IPS-18a (cell line): ENCODE results near the gene PTDSS2.

Experiments
- H3K27ac ChIP-seq: one replicate; pipeline ENCODE4 v1.5.1; 2013; ENCODE audit warnings: low read length
- H3K27me3 ChIP-seq: one replicate; pipeline ENCODE4 v1.6.1; 2013; ENCODE audit warnings: mild to moderate bottlenecking, low read length; ENCODE audit not compliant: control insufficient read depth, insufficient read depth
- H3K36me3 ChIP-seq: one replicate; pipeline ENCODE4 v1.6.1; 2013; ENCODE audit warnings: low read depth, low read length; ENCODE audit not compliant: control insufficient read depth
- H3K4me1 ChIP-seq: one replicate; pipeline ENCODE4 v1.6.1; 2013; ENCODE audit warnings: low read depth, low read length; ENCODE audit not compliant: control insufficient read depth
- H3K4me3 ChIP-seq: one replicate; pipeline ENCODE4 v1.5.1; 2013; ENCODE audit warnings: low read length
- H3K9ac ChIP-seq: one replicate; pipeline ENCODE4 v1.6.1; 2013; ENCODE audit warnings: mild to moderate bottlenecking, low read length, moderate library complexity
- H3K9me3 ChIP-seq: one replicate; pipeline ENCODE4 v1.6.1; 2013; ENCODE audit warnings: low read depth, low read length; ENCODE audit not compliant: control insufficient read depth

Gene PTDSS2

GRCh38 chr11:446891-447290, 3.2 kb upstream of the PTDSS2 start:
- H3K27ac ChIP-seq = no peak overlapping the region
- H3K9ac ChIP-seq = no peak overlapping the region
- no peaks in the 10 kb centered on the region for H3K27me3 ChIP-seq

GRCh38 chr11:447923-448731, 2.0 kb upstream of the PTDSS2 start:
- H3K27ac ChIP-seq = no peak overlapping the region
- H3K4me1 ChIP-seq = peaks cover 5% of the 10 kb centered on the region
- peak overlapping the region; percentile 69 for H3K4me3 ChIP-seq
- H3K9ac ChIP-seq = no peak overlapping the region
- H3K36me3 ChIP-seq = peaks cover 3% of the 10 kb centered on the region
- H3K27me3 ChIP-seq = no peaks in the 10 kb centered on the region
- no peaks in the 10 kb centered on the region for H3K9me3 ChIP-seq

More at GRCh38 chr11:446891-447290, 3.2 kb upstream of the PTDSS2 start:
- no peaks in the 10 kb centered on the region for H3K9me3 ChIP-seq
- peaks cover 5% of the 10 kb centered on the region for H3K4me1 ChIP-seq
- no peaks in the 10 kb centered on the region for H3K36me3 ChIP-seq
- no peak overlapping the region for H3K4me3 ChIP-seq

- peak overlapping the region; percentile 63 for H3K9ac ChIP-seq
- H3K4me3 ChIP-seq = peak overlapping the region; percentile 85
- H3K27me3 ChIP-seq = no peaks in the 10 kb centered on the region
- peaks cover 5% of the 10 kb centered on the region for H3K4me1 ChIP-seq
- no peak overlapping the region for H3K27ac ChIP-seq
- H3K9me3 ChIP-seq = no peaks in the 10 kb centered on the region
- H3K36me3 ChIP-seq = peaks cover 10% of the 10 kb centered on the region
These were observed 851 bp downstream of the PTDSS2 start for GRCh38 chr11:450809-451451.

GRCh38 chr11:451738-452137, 1.7 kb downstream of the PTDSS2 start:
- Histone ChIP-seq H3K27ac (no peak overlapping the region), H3K27me3 (no peaks in the 10 kb centered on the region), H3K4me3 (no peak overlapping the region), H3K4me1 (peaks cover 5% of the 10 kb centered on the region), H3K9me3 (no peaks in the 10 kb centered on the region), H3K9ac (no peak overlapping the region), H3K36me3 (peaks cover 10% of the 10 kb centered on the region)

GRCh38 chr11:452203-452744, 2.2 kb downstream of the PTDSS2 start:
- Histone ChIP-seq H3K4me1 (peaks cover 5% of the 10 kb centered on the region), H3K4me3 (no peak overlapping the region), H3K27me3 (no peaks in the 10 kb centered on the region), H3K9me3 (no peaks in the 10 kb centered on the region), H3K36me3 (peaks cover 10% of the 10 kb centered on the region), H3K9ac (no peak overlapping the region), H3K27ac (no peak overlapping the region)

GRCh38 chr11:452916-453527, 2.9 kb downstream of the PTDSS2 start:
- no peak overlapping the region for H3K9ac ChIP-seq
- H3K9me3 ChIP-seq = no peaks in the 10 kb centered on the region
- H3K4me3 ChIP-seq = no peak overlapping the region
- H3K27ac ChIP-seq = no peak overlapping the region
- peaks cover 5% of the 10 kb centered on the region for H3K4me1 ChIP-seq
- no peaks in the 10 kb centered on the region for H3K27me3 ChIP-seq
- H3K36me3 ChIP-seq = peaks cover 10% of the 10 kb centered on the region

GRCh38 chr11:453564-453963, 3.5 kb downstream of the PTDSS2 start:
- Histone ChIP-seq H3K9me3 (no peaks in the 10 kb centered on the region), H3K4me1 (peaks cover 5% of the 10 kb centered on the region), H3K27me3 (no peaks in the 10 kb centered on the region), H3K36me3 (peaks cover 10% of the 10 kb centered on the region), H3K9ac (no peak overlapping the region), H3K27ac (no peak overlapping the region), H3K4me3 (no peak overlapping the region)

- Histone ChIP-seq H3K4me1 (peaks cover 5% of the 10 kb centered on the region), H3K27ac (no peak overlapping the region), H3K36me3 (peaks cover 10% of the 10 kb centered on the region), H3K27me3 (no peaks in the 10 kb centered on the region), H3K9me3 (no peaks in the 10 kb centered on the region), H3K4me3 (no peak overlapping the region), H3K9ac (no peak overlapping the region)
These were observed 4.0 kb downstream of the PTDSS2 start for GRCh38 chr11:454043-454442.

GRCh38 chr11:454801-455565, 4.9 kb downstream of the PTDSS2 start:
- Histone ChIP-seq H3K4me3 (no peak overlapping the region), H3K27me3 (no peaks in the 10 kb centered on the region), H3K36me3 (peaks cover 10% of the 10 kb centered on the region), H3K27ac (no peak overlapping the region), H3K4me1 (peaks cover 5% of the 10 kb centered on the region), H3K9me3 (no peaks in the 10 kb centered on the region), H3K9ac (no peak overlapping the region)

GRCh38 chr11:455566-456147, 5.6 kb downstream of the PTDSS2 start:
- H3K4me1 ChIP-seq = peaks cover 5% of the 10 kb centered on the region
- H3K36me3 ChIP-seq = peaks cover 11% of the 10 kb centered on the region
- H3K9ac ChIP-seq = no peak overlapping the region

GRCh38 chr11:456533-456932, 6.5 kb downstream of the PTDSS2 start:
- H3K36me3 ChIP-seq = peaks cover 17% of the 10 kb centered on the region
- no peak overlapping the region for H3K9ac ChIP-seq
- H3K27ac ChIP-seq = no peak overlapping the region
- H3K27me3 ChIP-seq = no peaks in the 10 kb centered on the region
- no peaks in the 10 kb centered on the region for H3K4me1 ChIP-seq
- H3K9me3 ChIP-seq = no peaks in the 10 kb centered on the region
- no peak overlapping the region for H3K4me3 ChIP-seq

More at GRCh38 chr11:455566-456147, 5.6 kb downstream of the PTDSS2 start:
- Histone ChIP-seq H3K4me3 (no peak overlapping the region), H3K9me3 (no peaks in the 10 kb centered on the region), H3K27ac (no peak overlapping the region), H3K27me3 (no peaks in the 10 kb centered on the region)
